NCI-H2227 (cell line): ENCODE data around the gene SART3.

ENCODE experiments used
- DNase-seq: peaks from one replicate; lab custom pipeline; 2025; ENCODE audit not compliant: unreplicated experiment; lab: John Stamatoyannopoulos, UW

SART3 gene, protein sequence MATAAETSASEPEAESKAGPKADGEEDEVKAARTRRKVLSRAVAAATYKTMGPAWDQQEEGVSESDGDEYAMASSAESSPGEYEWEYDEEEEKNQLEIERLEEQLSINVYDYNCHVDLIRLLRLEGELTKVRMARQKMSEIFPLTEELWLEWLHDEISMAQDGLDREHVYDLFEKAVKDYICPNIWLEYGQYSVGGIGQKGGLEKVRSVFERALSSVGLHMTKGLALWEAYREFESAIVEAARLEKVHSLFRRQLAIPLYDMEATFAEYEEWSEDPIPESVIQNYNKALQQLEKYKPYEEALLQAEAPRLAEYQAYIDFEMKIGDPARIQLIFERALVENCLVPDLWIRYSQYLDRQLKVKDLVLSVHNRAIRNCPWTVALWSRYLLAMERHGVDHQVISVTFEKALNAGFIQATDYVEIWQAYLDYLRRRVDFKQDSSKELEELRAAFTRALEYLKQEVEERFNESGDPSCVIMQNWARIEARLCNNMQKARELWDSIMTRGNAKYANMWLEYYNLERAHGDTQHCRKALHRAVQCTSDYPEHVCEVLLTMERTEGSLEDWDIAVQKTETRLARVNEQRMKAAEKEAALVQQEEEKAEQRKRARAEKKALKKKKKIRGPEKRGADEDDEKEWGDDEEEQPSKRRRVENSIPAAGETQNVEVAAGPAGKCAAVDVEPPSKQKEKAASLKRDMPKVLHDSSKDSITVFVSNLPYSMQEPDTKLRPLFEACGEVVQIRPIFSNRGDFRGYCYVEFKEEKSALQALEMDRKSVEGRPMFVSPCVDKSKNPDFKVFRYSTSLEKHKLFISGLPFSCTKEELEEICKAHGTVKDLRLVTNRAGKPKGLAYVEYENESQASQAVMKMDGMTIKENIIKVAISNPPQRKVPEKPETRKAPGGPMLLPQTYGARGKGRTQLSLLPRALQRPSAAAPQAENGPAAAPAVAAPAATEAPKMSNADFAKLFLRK

GRCh38 chr12:108560752-108561719 is at the start of gene SART3:
SART3 (minus strand) TSS chr12:108561173; CDS start chr12:108561154, 19 bp downstream.
- DNase-seq, result peak; percentile 92

GRCh38 chr12:108610336-108610815 is 49.4 kb upstream of the SART3 start:
- no peak for DNase-seq

DNA sequence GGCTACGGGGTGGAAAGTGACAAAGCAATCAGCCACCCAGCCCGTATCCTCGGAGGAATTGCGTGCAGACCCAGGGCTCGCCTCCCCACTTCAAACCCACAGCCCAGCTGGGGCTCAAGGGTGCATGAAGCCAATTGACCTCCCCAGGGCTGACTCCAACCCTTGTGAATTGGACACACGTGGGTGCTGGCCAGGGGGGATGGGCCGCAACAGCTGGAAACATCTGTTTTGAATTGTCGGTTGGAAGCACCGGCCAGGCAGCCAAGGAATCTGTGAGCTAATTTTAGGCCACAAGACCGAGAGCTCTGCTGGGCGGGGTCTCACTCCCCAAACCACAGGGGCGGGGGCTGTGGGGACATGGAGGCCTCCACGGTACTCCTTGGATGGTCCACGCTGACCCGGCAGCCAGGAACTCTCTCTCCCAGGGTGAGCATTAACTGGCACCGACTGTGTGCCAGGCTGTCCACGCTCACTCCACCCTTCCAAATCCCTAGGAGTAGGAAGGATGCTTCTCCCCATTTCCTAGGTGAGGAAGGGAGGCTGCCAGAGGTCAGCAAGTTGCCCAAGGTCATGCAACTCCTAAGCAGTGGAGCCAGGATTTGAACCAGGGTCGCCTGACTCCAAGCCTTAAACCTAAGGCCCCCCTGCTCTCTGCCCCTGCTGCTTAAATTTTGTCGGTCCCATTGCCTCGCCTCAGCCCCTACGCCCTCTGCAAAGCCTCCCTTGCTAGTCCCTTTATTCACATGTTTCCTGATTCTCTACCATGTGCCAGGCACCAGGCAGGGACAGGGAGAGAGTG is 48.8 kb upstream of the SART3 start:
- no peak for DNase-seq

DNA sequence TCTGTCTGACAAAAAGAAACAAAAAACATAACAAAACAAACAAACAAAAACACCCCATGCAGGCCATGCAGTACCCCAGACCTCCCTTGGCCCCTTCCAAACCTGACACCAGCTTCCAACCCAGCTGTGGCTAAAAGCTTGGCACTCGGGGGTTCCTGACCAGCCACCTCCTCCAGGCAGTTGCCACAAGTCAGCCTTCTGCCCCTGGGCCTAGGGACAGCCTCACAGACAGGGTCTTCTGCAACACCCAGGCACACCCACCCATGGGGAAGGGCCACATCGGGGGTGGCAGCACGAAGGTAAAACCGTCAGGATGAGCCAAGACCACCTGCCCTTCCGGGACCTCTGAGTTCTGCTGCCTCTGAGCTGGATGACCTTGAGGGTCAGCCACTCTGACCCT is 47.6 kb upstream of the SART3 start:
- no peak for DNase-seq

- no peak for DNase-seq
Measured at GRCh38 chr12:108607981-108608600, 47.1 kb upstream of the SART3 start.

DNA sequence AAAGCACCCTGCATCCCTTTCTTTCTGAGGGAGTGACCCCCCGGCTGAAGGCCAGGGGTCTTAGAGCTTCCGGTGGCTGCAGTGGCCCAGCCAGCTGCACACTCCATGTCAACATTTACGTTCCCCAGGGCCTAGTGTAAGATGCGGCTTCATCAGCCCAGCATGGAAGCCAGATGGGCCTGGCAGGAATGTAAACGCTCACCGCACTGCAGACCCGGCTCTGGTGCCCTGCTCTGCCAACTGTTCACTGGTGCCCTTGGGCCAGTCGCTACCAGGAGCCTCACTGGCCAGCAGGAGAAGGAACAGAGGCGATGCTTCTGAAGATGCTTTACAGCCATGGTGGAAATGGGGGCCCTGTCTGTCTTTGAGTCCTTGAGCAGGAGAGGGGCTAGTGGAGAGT is 45.5 kb upstream of the SART3 start:
- no peak for DNase-seq

GRCh38 chr12:108605690-108606406 is 44.9 kb upstream of the SART3 start:
- no peak for DNase-seq

GRCh38 chr12:108605000-108605689 is 44.2 kb upstream of the SART3 start:
- DNase-seq, result no peak

GRCh38 chr12:108604208-108604941 is 43.4 kb upstream of the SART3 start:
- no peak for DNase-seq

DNA sequence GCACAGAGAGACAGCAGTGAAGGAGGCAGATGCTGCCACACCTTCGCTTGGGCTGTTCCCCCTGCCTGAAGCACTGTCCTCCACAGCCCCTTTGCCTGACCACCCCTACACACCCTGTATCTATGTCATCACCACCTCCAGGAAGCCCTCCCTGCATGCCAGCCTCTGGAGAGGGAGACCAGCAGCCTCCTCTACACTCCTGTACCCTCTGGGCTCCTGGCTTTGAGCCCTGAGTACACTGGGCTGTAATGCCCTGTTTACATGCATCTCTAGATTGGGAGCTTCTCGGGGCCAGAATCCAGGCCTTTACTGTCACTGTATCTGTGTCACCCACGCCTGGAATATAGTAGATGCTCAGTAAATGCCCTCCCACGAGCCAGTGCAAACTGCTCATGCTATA is 42.8 kb upstream of the SART3 start:
- DNase-seq, result no peak

- DNase-seq, result no peak
Measured at GRCh38 chr12:108602976-108603704, 42.2 kb upstream of the SART3 start.

- DNase-seq, result no peak
Measured at GRCh38 chr12:108602209-108602705, 41.3 kb upstream of the SART3 start.

DNA sequence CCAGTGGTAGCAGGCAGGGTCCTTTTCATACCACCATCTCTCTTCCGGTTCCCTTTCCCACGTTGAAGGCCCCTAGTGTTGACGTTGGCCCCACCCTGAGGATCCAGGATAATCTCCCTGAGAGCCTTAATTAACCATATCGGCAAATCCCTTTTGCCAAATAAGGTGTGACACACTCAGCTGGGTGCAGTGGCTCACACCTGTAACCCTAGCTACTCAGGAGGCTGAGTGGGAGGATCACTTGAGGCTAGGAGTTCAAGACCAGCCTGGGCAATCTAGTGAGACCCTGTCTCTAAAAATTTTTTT is 39.7 kb upstream of the SART3 start:
- DNase-seq, result no peak

GRCh38 chr12:108599948-108600701 is 39.2 kb upstream of the SART3 start:
- no peak for DNase-seq

DNA sequence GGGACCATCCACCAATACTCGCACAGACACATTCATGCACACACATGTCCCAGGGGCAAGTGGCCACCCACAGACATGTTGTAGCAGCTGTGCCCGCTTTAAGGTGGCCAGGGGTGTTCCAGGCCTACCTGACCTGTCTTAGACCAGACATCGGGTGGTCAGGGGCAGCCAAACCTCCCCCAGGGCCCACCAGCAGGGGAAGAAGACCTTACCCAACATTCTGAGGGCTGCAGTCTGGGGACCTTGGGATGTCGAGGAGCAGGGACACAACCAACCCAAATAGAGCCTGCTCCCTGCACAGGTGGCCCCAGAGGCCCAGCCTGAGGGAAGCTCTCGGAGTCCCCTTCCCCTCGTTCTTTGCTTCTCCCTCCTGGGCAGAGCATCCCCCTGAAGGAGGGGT is 38.6 kb upstream of the SART3 start:
- DNase-seq, result no peak
